KOPT-K1 (cell line): Measurements from ENCODE around the gene PNPT1.
A peak's percentile ranks its signal among the peaks of the same experiment; 100 is the strongest.
"Not testable (repeated sequence)": the region's sequence is repeated elsewhere in the genome, so short reads cannot be mapped to it uniquely, and the experiment has no call there.

Experiments
- H3K27ac ChIP-seq: fragments of 200-600 bp; sonication (generic); 2 replicates; pipeline ENCODE4 v1.5.1; 2016; ENCODE audit warnings: antibody characterized with exemption, mild to moderate bottlenecking, low read depth, low read length; ENCODE audit not compliant: poor library complexity, severe bottlenecking
- H3K36me3 ChIP-seq: fragments of 200-600 bp; sonication (generic); 2 replicates; pipeline ENCODE4 v1.5.1; 2017; ENCODE audit warnings: antibody characterized with exemption, mild to moderate bottlenecking, low read length, moderate library complexity; ENCODE audit not compliant: insufficient read depth
- H3K9me3 ChIP-seq: fragments of 200-600 bp; sonication (generic); 2 replicates; pipeline ENCODE4 v1.5.1; 2017; ENCODE audit warnings: antibody characterized with exemption, low read length, mild to moderate bottlenecking; ENCODE audit not compliant: insufficient read depth, poor library complexity, severe bottlenecking

PNPT1 gene

GRCh38 chr2:55710025-55710424 is 16.4 kb upstream of the PNPT1 start:
- H3K9me3 ChIP-seq, result no peaks in the 10 kb centered on the region
- no peaks in the 10 kb centered on the region for H3K36me3 ChIP-seq
- no peak overlapping the region for H3K27ac ChIP-seq

- Histone ChIP-seq H3K27ac (no peak overlapping the region), H3K9me3 (no peaks in the 10 kb centered on the region), H3K36me3 (no peaks in the 10 kb centered on the region)
Measured at GRCh38 chr2:55707751-55708150, 14.1 kb upstream of the PNPT1 start.

- H3K27ac ChIP-seq, H3K9me3 ChIP-seq, H3K36me3 ChIP-seq: not testable (repeated sequence)
Measured at GRCh38 chr2:55706258-55706657, 12.6 kb upstream of the PNPT1 start.

- Histone ChIP-seq H3K36me3 (no peaks in the 10 kb centered on the region), H3K9me3 (no peaks in the 10 kb centered on the region), H3K27ac (no peak overlapping the region)
Measured at GRCh38 chr2:55705027-55705653, 11.5 kb upstream of the PNPT1 start.

GRCh38 chr2:55703350-55703749 is 9.7 kb upstream of the PNPT1 start:
- Histone ChIP-seq H3K36me3 (no peaks in the 10 kb centered on the region), H3K9me3 (no peaks in the 10 kb centered on the region), H3K27ac (no peak overlapping the region)

GRCh38 chr2:55692740-55693139 is 904 bp downstream of the PNPT1 start:
- H3K9me3 ChIP-seq, result not testable (repeated sequence)
- H3K27ac ChIP-seq, result peak overlapping the region; percentile 74
- peaks cover 27% of the 10 kb centered on the region for H3K36me3 ChIP-seq

GRCh38 chr2:55672630-55673029 is 21.0 kb downstream of the PNPT1 start:
- peaks cover 84% of the 10 kb centered on the region for H3K36me3 ChIP-seq
- H3K27ac ChIP-seq, result no peak overlapping the region
- H3K9me3 ChIP-seq, result no peaks in the 10 kb centered on the region

- Histone ChIP-seq H3K27ac (no peak overlapping the region), H3K36me3 (peaks cover 83% of the 10 kb centered on the region), H3K9me3 (no peaks in the 10 kb centered on the region)
Measured at GRCh38 chr2:55668956-55669355, 24.7 kb downstream of the PNPT1 start.

GRCh38 chr2:55653255-55653654 is 40.4 kb downstream of the PNPT1 start:
- no peaks in the 10 kb centered on the region for H3K9me3 ChIP-seq
- no peak overlapping the region for H3K27ac ChIP-seq
- peaks cover 70% of the 10 kb centered on the region for H3K36me3 ChIP-seq

GRCh38 chr2:55649211-55649610 is 44.4 kb downstream of the PNPT1 start:
- no peaks in the 10 kb centered on the region for H3K9me3 ChIP-seq
- H3K36me3 ChIP-seq, result peaks cover 61% of the 10 kb centered on the region
- H3K27ac ChIP-seq, result no peak overlapping the region

- no peak overlapping the region for H3K27ac ChIP-seq
- H3K36me3 ChIP-seq, result peaks cover 93% of the 10 kb centered on the region
- H3K9me3 ChIP-seq, result no peaks in the 10 kb centered on the region
Measured at GRCh38 chr2:55636831-55637230, 56.8 kb downstream of the PNPT1 start.

- Histone ChIP-seq H3K9me3 (no peaks in the 10 kb centered on the region), H3K36me3 (peaks cover 60% of the 10 kb centered on the region), H3K27ac (no peak overlapping the region)
Measured at GRCh38 chr2:55628931-55629330, 64.7 kb downstream of the PNPT1 start.

GRCh38 chr2:55627915-55628314 is 65.7 kb downstream of the PNPT1 start:
- Histone ChIP-seq H3K27ac (no peak overlapping the region), H3K36me3 (peaks cover 51% of the 10 kb centered on the region), H3K9me3 (no peaks in the 10 kb centered on the region)

- Histone ChIP-seq H3K36me3 (peaks cover 39% of the 10 kb centered on the region), H3K9me3 (no peaks in the 10 kb centered on the region), H3K27ac (no peak overlapping the region)
Measured at GRCh38 chr2:55621802-55622201, 71.8 kb downstream of the PNPT1 start.

GRCh38 chr2:55620123-55620779 is 73.4 kb downstream of the PNPT1 start:
- no peaks in the 10 kb centered on the region for H3K9me3 ChIP-seq
- H3K36me3 ChIP-seq, result peaks cover 30% of the 10 kb centered on the region

More at GRCh38 chr2:55620123-55620779, 73.4 kb downstream of the PNPT1 start:
- no peak overlapping the region for H3K27ac ChIP-seq
